ENCODE results near the gene RIOK1. TPM values are rescaled to one million over a fixed set of nuclear protein-coding genes. Genes with fewer than 3 reads are reported as not detected.
A peak's percentile ranks its signal among the peaks of the same experiment; 100 is the strongest.

The RIOK1 gene
- total and polyA plus RNA-seq, 2 of the 13 experiments (the other 11 are each of a cell fraction or from before 2014, with no cell fraction given), result 9.4 to 37.8 TPM

DNA sequence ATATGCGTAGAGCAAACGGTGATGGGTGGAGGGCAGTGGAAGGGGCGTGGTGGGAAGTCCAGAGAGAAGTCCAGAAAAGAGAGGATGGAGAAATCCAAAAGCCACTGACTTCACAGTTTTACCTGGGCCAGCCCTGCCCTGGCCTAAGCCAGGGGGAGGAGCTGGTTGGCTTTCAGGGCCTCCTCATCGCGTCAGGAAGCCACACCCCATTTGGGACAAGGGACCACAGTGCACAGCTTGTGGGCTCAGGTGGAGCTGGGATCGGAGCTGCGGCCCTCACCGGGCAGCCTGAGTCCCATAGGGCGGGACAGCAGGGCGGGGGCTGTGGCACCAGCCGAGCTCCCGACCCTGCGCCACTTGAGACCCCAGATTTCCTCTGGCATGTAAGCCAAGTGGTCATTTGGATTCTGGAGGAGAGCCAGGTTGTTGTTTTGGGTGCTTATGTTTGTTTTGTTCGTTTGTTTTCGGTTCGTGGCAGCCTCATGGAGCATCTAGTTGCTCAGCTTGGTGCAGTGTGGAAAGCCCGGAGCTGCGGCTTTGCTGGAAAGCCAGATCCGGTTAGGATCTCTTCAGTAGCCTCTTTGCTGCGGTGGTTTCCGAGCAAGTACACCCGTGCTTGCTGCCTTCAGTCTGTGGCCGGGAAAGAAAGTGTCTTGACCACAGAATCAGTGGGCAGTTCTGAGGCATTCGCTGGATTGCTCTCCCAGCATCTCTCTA, 42.2 kb downstream of the RIOK1 start (continued):
- TF ChIP-seq AKNA (CRISPR knock-in tag; IDR thresholded peaks at IDR 0.05; ENCODE audit: borderline replicate concordance) (no peak), NR1H2 (CRISPR knock-in tag; IDR thresholded peaks at IDR 0.05; ENCODE audit: borderline replicate concordance, low read depth) (no peak), TBX3 (IDR thresholded peaks at IDR 0.05; ENCODE audit: borderline replicate concordance) (no peak), SP5 (CRISPR knock-in tag; IDR thresholded peaks at IDR 0.05; ENCODE audit: borderline replicate concordance, low read depth) (peak; percentile 68; the same call in 1 of the 2 replicates), ZNF468 (CRISPR knock-in tag; IDR thresholded peaks at IDR 0.05) (no peak), ZNF121 (CRISPR knock-in tag; IDR thresholded peaks at IDR 0.05) (no peak), ZFX (CRISPR knock-in tag; IDR thresholded peaks at IDR 0.05; ENCODE audit: low read depth) (peak; percentile 56; the same call in 1 of the 2 replicates), ZBTB49 (CRISPR knock-in tag; IDR thresholded peaks at IDR 0.05; ENCODE audit: borderline replicate concordance) (no peak), SSRP1 (CRISPR knock-in tag; IDR thresholded peaks at IDR 0.05) (0 out of 2 replicates have a peak, but pooled peaks have one; percentile 53)
- TF ChIP-seq, protein P1, sequence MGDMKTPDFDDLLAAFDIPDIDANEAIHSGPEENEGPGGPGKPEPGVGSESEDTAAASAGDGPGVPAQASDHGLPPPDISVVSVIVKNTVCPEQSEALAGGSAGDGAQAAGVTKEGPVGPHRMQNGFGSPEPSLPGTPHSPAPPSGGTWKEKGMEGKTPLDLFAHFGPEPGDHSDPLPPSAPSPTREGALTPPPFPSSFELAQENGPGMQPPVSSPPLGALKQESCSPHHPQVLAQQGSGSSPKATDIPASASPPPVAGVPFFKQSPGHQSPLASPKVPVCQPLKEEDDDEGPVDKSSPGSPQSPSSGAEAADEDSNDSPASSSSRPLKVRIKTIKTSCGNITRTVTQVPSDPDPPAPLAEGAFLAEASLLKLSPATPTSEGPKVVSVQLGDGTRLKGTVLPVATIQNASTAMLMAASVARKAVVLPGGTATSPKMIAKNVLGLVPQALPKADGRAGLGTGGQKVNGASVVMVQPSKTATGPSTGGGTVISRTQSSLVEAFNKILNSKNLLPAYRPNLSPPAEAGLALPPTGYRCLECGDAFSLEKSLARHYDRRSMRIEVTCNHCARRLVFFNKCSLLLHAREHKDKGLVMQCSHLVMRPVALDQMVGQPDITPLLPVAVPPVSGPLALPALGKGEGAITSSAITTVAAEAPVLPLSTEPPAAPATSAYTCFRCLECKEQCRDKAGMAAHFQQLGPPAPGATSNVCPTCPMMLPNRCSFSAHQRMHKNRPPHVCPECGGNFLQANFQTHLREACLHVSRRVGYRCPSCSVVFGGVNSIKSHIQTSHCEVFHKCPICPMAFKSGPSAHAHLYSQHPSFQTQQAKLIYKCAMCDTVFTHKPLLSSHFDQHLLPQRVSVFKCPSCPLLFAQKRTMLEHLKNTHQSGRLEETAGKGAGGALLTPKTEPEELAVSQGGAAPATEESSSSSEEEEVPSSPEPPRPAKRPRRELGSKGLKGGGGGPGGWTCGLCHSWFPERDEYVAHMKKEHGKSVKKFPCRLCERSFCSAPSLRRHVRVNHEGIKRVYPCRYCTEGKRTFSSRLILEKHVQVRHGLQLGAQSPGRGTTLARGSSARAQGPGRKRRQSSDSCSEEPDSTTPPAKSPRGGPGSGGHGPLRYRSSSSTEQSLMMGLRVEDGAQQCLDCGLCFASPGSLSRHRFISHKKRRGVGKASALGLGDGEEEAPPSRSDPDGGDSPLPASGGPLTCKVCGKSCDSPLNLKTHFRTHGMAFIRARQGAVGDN (CRISPR knock-in tag; IDR thresholded peaks at IDR 0.05), result peak; percentile 74
- TF ChIP-seq, protein P2, sequence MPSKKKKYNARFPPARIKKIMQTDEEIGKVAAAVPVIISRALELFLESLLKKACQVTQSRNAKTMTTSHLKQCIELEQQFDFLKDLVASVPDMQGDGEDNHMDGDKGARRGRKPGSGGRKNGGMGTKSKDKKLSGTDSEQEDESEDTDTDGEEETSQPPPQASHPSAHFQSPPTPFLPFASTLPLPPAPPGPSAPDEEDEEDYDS (CRISPR knock-in tag; IDR thresholded peaks at IDR 0.05), result no peak
- TF ChIP-seq, protein P3, sequence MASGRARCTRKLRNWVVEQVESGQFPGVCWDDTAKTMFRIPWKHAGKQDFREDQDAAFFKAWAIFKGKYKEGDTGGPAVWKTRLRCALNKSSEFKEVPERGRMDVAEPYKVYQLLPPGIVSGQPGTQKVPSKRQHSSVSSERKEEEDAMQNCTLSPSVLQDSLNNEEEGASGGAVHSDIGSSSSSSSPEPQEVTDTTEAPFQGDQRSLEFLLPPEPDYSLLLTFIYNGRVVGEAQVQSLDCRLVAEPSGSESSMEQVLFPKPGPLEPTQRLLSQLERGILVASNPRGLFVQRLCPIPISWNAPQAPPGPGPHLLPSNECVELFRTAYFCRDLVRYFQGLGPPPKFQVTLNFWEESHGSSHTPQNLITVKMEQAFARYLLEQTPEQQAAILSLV (CRISPR knock-in tag; IDR thresholded peaks at IDR 0.05; ENCODE audit: borderline replicate concordance), result 0 out of 2 replicates have a peak, but pooled peaks have one; percentile 47
- TF ChIP-seq, protein P4, sequence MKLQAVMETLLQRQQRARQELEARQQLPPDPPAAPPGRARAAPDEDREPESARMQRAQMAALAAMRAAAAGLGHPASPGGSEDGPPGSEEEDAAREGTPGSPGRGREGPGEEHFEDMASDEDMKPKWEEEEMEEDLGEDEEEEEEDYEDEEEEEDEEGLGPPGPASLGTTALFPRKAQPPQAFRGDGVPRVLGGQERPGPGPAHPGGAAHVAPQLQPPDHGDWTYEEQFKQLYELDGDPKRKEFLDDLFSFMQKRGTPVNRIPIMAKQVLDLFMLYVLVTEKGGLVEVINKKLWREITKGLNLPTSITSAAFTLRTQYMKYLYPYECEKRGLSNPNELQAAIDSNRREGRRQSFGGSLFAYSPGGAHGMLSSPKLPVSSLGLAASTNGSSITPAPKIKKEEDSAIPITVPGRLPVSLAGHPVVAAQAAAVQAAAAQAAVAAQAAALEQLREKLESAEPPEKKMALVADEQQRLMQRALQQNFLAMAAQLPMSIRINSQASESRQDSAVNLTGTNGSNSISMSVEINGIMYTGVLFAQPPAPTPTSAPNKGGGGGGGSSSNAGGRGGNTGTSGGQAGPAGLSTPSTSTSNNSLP (IDR thresholded peaks at IDR 0.05; ENCODE audit: low read depth, low read length), result no peak

Measured in HepG2 (cell line).